PFSK-1 (cell line): ENCODE data around the gene FBLN2.

Source experiments
- POLR2AphosphoS5 ChIP-seq: IDR thresholded peaks from 2 replicates; pipeline ENCODE4 v1.6.1; 2012; ENCODE audit warnings: low read depth, mild to moderate bottlenecking, control low read depth, low read length, moderate library complexity
- REST ChIP-seq, 2 experiments: IDR thresholded peaks; 2 replicates each; pipeline versions ENCODE4 v1.6.1 to v1.8.0; 2011 to 2012; ENCODE audit warnings: low read depth in 2 of 2, low read length in 2 of 2, control low read depth in 1 of 2, inconsistent platforms in 1 of 2, mild to moderate bottlenecking in 1 of 2, moderate library complexity in 1 of 2; ENCODE audit not compliant: insufficient read depth in 1 of 2
- SIN3A ChIP-seq: IDR thresholded peaks from 2 replicates; pipeline ENCODE4 v1.6.1; 2012; ENCODE audit warnings: mild to moderate bottlenecking, low read length, moderate library complexity, borderline replicate concordance; ENCODE audit not compliant: insufficient read depth
- TAF1 ChIP-seq: IDR thresholded peaks from 2 replicates; pipeline ENCODE4 v1.6.1; 2012; ENCODE audit warnings: low read length, control low read depth, borderline replicate concordance; ENCODE audit not compliant: insufficient read depth

- TF ChIP-seq POLR2AphosphoS5 (no peak), REST (IDR thresholded peaks at IDR 0.05; ENCODE audit: insufficient read depth in 1 of 2, low read depth in 2 of 2, low read length in 2 of 2) (no peak), TAF1 (no peak), SIN3A (no peak)
Observed at GRCh38 chr3:13626915-13627460, 78.1 kb downstream of the FBLN2 start.
